Measurements from ENCODE around the gene SMG6. TPM values are rescaled to one million over a fixed set of nuclear protein-coding genes. Genes with fewer than 3 reads are reported as not detected.

Gene SMG6
- total RNA-seq, 3 donors from 2014 or later, result 24.9 to 29.3 (median 29.0) TPM

- H3K9me3 ChIP-seq, result no peaks in the 10 kb centered on the region
- TF ChIP-seq CTCF (IDR thresholded peaks at IDR 0.05) (no peak), POLR2A (IDR thresholded peaks at IDR 0.05) (no peak), POLR2AphosphoS5 (IDR thresholded peaks at IDR 0.05) (no peak)
- peak overlapping the region; percentile 81 to 88 (median 82) for H3K4me3 ChIP-seq
- peaks cover 5 to 6% of the 10 kb centered on the region in 2 donors for H3K4me1 ChIP-seq
- peak overlapping the region; percentile 95 to 97 for H3K27ac ChIP-seq
- DNase-seq (ENCODE audit: low spot score in 2 of 2), result no peak
- intact Hi-C loops (cut with DNase I; ENCODE audit: low total_unique reads), result no loop called here
- H3K27me3 ChIP-seq, result no peaks in the 10 kb centered on the region
- H3K36me3 ChIP-seq, result peaks cover 4% of the 10 kb centered on the region
These were observed 262.5 kb downstream of the SMG6 start for GRCh38 chr17:2040942-2041560.

- intact Hi-C loops (cut with DNase I; ENCODE audit: low total_unique reads), result no loop called here
- no peak for DNase-seq (ENCODE audit: low spot score in 2 of 2)
- peaks cover 5 to 6% of the 10 kb centered on the region in 2 donors for H3K4me1 ChIP-seq
- peaks cover 4% of the 10 kb centered on the region for H3K36me3 ChIP-seq
- no peak overlapping the region for H3K4me3 ChIP-seq
- TF ChIP-seq POLR2A (IDR thresholded peaks at IDR 0.05) (no peak), CTCF (IDR thresholded peaks at IDR 0.05) (no peak)
- no peak overlapping the region for H3K27ac ChIP-seq
- H3K9me3 ChIP-seq, result no peaks in the 10 kb centered on the region
- no peaks in the 10 kb centered on the region for H3K27me3 ChIP-seq
These were observed 263.3 kb downstream of the SMG6 start for GRCh38 chr17:2040219-2040827.

- H3K36me3 ChIP-seq, result peaks cover 4% of the 10 kb centered on the region
- no peak overlapping the region for H3K4me3 ChIP-seq
- H3K27me3 ChIP-seq, result no peaks in the 10 kb centered on the region
- TF ChIP-seq POLR2A (IDR thresholded peaks at IDR 0.05) (no peak), POLR2AphosphoS5 (IDR thresholded peaks at IDR 0.05) (no peak), CTCF (IDR thresholded peaks at IDR 0.05) (no peak)
- no peaks in the 10 kb centered on the region for H3K9me3 ChIP-seq
- no peak for DNase-seq (ENCODE audit: low spot score in 2 of 2)
- peaks cover 0 to 6% of the 10 kb centered on the region in 2 donors for H3K4me1 ChIP-seq
- intact Hi-C loops (cut with DNase I; ENCODE audit: low total_unique reads), result no loop called here
- H3K27ac ChIP-seq, result no peak overlapping the region
These were observed 266.4 kb downstream of the SMG6 start for GRCh38 chr17:2037155-2037554.

- intact Hi-C loops (cut with DNase I; ENCODE audit: low total_unique reads), result no loop called here
- Histone ChIP-seq H3K4me1 (peaks cover 0 to 5% of the 10 kb centered on the region in 2 donors), H3K9me3 (no peaks in the 10 kb centered on the region), H3K36me3 (peaks cover 4% of the 10 kb centered on the region), H3K27ac (no peak overlapping the region), H3K4me3 (no peak overlapping the region), H3K27me3 (no peaks in the 10 kb centered on the region)
- no peak for DNase-seq (ENCODE audit: low spot score in 2 of 2)
- TF ChIP-seq CTCF (IDR thresholded peaks at IDR 0.05), result no peak
- TF ChIP-seq POLR2A (IDR thresholded peaks at IDR 0.05), result no peak
- TF ChIP-seq POLR2AphosphoS5 (IDR thresholded peaks at IDR 0.05), result no peak
These were observed 267.8 kb downstream of the SMG6 start for GRCh38 chr17:2035541-2036488.
